Mammary epithelial cell (primary cell): Measurements from ENCODE around the gene FYN.

Experiments used
- CTCF ChIP-seq, 2 donors: IDR thresholded peaks in 1 of 2; conservative IDR thresholded peaks in 1 of 2; 2 replicates each; pipeline ENCODE4 v1.5.1; 2011 to 2012; ENCODE audit warnings: inconsistent platforms in 2 of 2, low read length in 2 of 2, mild to moderate bottlenecking in 2 of 2, control low read depth in 1 of 2, low read depth in 1 of 2; ENCODE audit not compliant: insufficient read depth in 1 of 2; ENCODE audit errors: extremely low read depth in 1 of 2
- EZH2 ChIP-seq: IDR thresholded peaks from 2 replicates; pipeline ENCODE4 v1.6.1; 2012; ENCODE audit warnings: low read length, inconsistent platforms, borderline replicate concordance

- TF ChIP-seq CTCF (conservative IDR thresholded peaks at IDR 0.05 in 1 of 2, IDR thresholded peaks at IDR 0.05 in 1 of 2; ENCODE audit: extremely low read depth in 1 of 2, insufficient read depth in 1 of 2, low read depth in 1 of 2, low read length in 2 of 2) = no peak
- TF ChIP-seq EZH2 = no peak
Observed at GRCh38 chr6:111865909-111866546, 7.2 kb downstream of the FYN start.
